Measurements from ENCODE around the gene ATP6V0E1. TPM values are rescaled to one million over a fixed set of nuclear protein-coding genes. Genes with fewer than 3 reads are reported as not detected.
"Not testable (repeated sequence)": the region's sequence is repeated elsewhere in the genome, so short reads cannot be mapped to it uniquely, and the experiment has no call there.

Gene ATP6V0E1
- total RNA-seq, 1 donor from 2014 or later = 141 TPM

DNA sequence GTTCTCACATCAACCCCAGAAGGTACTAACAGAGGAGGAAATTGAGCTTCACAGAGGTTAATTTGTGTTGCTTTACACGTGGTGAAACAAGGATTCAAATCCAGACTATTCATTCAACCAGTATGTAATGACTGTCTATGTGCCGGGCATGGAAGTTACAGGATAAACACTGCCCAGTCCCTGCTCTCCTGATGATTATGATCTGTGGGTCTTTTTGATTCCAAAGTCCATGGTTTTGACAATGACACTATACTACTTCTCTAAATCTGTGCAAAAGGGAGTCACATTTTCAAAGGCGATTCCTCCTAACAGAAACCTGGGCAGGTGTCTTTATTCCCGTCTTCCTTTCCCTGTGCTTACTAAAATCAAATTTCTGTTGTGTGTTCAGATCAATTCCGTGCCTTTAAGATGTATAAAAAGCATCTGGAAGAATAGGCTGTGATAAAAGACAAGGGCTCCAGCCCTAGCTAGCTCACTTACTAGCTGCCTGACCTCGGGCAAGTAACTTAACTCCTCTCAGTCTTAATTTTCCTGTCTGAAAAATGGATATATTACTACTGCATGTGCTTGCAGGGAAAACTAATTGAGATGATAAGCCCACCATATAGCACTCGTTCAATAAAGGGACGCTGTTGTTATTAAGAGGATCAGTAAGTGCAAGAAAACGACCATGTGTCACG is 71.6 kb downstream of the ATP6V0E1 start:
- DNase-seq (ENCODE audit: low spot score) (no peak), ATAC-seq (no peak)
- intact Hi-C loops (cut with DNase I) = no loop called here

DNA sequence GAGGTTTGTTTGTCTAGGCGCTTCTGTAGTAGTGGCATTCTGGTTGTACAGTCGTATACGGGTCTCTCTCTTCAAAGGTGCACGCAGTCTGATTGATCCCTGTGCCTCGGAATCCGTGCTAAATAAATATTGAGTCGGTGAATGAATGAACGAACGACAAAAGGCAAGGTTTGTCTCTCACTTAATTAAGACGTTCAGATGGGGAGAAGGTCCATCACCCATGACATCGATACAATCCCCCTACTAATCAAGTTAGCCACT is 72.1 kb downstream of the ATP6V0E1 start:
- ATAC-seq = no peak
- intact Hi-C loops (cut with DNase I) = no loop called here
- no peak for DNase-seq (ENCODE audit: low spot score)

DNA sequence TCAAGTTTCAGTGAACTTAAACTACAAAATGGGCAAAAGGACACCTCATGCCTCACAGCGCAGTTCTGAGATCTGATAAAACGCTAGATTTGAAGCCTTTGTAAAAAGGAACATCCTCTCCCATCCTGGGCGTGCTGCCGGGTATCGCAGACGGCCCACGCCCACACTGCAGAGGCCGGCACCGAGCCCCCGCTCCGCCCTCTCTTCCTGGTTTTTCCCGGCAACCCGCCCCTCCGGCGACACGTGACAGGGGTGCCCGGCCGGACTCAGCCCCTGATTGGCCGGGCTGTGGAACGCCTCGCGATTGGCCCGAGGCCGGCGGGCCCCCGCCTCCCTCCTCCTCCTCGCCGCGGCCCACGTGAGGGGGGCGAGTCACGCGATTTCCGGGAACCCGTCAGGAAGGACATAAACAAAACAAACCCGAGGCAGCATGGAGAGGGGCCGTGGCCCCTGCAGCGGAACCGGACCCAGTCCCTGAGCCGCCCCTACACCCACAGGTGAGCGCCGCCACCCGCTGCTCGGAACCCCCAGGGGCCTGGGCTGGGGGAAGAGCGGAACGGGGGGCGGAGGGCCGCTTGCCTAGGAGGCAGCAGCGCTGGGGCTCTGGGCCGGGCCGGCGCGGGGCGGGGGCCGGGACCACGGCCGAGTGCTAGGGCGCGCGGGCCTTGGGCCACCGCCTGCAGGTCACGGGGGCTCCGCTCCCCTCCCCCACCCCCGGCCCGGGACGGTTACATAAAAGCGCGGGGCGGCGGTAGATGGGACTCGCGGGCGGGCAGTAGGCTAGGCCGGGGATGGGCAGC is 72.6 kb downstream of the ATP6V0E1 start, which contains the start of gene CREBRF:
Gene CREBRF, plus strand, starts transcription at position 370 of the 800 bp plus-strand sequence. CDS start 24,424 bp downstream, outside the sequence.
- ATAC-seq = peak; percentile 94
- peak; percentile 99 for DNase-seq (ENCODE audit: low spot score)
- intact Hi-C loops (cut with DNase I) = no loop called here

DNA sequence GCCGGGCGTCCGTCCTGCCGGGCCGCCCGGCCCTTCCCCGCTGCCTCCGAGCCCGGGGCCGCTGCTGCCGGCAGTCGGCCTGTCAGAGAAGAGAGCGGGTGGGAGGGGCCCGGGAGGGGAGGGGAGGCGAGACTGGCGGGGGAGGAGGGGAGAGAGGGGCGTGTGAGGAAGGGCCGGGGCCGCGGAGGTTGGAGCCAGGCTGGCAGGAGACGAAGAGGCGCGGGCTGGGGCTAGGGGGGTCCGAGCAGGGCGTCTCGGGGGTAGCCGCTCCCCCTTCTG is 73.2 kb downstream of the ATP6V0E1 start:
- intact Hi-C loops (cut with DNase I) = no loop called here

DNA sequence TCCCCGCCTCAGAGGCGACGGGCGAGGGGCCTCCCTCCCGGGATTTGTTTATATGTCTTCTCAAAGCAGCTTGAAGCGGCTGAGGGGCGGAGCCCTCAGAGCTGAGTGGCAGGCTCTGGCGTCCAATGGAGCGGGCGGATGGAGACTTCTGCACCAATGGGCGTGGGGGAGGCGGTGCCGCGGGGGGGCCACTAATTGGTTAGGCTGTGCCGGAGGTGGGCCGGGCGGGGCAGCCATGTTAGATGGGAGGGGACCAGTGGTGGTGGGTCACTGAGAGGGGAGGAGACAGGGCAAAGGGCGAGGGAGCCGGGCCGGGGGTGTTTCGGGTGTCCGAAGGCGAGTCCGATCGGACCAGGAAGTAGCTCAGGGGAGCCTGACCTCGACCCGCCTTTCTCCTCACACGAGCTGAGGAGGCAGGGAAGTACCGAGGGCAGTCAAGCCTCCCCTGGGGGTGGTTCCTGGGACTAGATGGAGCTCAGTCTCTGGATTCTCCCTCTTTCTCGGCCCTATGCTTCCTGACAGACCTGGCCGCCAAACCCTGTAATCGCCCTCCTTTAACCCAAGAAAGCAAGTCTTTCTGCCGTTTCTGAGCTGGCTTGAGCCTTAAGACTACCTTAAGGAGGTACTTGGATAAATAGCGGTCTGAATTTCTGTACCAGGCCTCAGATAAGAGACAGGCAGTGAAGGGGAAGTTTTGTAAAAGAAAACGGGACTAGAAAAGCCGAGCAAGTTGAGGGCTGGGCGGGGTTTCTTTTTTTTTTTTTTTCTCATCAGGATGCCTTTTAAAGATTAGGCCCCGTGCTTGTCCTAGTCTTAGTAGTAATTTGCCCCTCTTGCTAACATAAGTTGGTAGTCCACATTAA is 73.7 kb downstream of the ATP6V0E1 start:
- DNase-seq (ENCODE audit: low spot score) = peak; percentile 99
- peak; percentile 98 for ATAC-seq
- intact Hi-C loops (cut with DNase I) = no loop called here

More for the DNA sequence above, 73.2 kb downstream of the ATP6V0E1 start:
- DNase-seq (ENCODE audit: low spot score) = no peak
- peak; percentile 76 for ATAC-seq

DNA sequence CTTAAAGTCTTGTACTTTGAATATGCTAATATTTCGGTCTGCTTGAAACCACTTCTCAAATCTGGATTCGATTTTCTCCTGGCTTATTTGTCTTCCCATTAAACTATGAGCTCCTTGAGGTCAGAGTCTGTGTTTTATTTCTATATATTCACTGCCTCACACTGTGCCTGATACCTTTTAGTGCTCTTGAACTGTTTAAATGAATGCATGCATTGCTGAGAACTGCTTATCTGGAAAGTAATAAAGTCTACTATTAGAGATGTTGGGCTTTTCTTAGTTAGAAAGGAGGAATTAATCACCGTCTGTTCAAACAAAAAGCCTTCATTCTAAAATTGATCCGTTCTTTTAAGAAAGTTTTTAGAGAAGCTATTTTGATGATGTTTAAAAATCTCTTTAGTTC is 78.6 kb downstream of the ATP6V0E1 start:
- ATAC-seq (no peak), DNase-seq (ENCODE audit: low spot score) (no peak)
- intact Hi-C loops (cut with DNase I) = no loop called here

DNA sequence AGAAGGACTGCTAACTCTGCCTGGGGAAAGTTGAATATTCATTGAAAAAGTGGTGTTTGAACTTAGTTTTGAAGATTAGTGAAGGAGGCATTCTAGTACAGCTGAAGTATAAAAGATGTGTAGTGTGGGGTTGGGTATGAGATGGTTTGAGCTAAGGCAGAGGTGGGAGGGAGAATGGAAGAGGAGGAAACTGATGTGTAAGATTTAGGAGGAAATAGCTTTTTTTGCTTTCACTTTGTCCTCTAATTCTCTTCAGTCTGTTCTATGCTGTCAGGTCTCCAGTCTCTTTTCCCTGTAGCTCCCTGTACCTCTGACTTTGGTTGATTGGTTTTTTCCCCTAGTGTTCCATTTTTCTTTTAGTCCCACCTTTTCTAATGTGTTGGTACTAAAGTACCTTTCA is 81.6 kb downstream of the ATP6V0E1 start:
- intact Hi-C loops (cut with DNase I) = no loop called here
- DNase-seq (ENCODE audit: low spot score) (no peak), ATAC-seq (no peak)

DNA sequence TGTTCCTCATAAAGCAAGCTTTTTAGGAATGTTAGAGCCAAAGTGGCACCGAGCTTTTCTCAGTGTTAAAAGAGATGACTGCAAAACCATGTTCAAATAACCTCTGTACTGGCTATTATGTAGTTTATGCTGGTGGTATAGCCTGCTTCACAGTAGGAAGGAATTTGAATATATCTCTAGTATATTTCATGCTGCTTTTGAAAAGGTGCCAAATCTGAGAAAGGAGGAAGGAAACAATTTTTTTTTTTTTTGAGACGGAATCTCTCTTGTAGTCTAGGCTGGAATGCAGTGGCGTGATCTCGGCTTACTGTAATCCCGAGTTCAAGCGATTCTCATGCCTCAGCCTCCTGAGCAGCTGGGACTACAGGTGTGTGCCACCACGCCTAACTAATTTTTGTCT is 86.1 kb downstream of the ATP6V0E1 start:
- no peak for ATAC-seq
- intact Hi-C loops (cut with DNase I) = no loop called here
- no peak for DNase-seq (ENCODE audit: low spot score)

DNA sequence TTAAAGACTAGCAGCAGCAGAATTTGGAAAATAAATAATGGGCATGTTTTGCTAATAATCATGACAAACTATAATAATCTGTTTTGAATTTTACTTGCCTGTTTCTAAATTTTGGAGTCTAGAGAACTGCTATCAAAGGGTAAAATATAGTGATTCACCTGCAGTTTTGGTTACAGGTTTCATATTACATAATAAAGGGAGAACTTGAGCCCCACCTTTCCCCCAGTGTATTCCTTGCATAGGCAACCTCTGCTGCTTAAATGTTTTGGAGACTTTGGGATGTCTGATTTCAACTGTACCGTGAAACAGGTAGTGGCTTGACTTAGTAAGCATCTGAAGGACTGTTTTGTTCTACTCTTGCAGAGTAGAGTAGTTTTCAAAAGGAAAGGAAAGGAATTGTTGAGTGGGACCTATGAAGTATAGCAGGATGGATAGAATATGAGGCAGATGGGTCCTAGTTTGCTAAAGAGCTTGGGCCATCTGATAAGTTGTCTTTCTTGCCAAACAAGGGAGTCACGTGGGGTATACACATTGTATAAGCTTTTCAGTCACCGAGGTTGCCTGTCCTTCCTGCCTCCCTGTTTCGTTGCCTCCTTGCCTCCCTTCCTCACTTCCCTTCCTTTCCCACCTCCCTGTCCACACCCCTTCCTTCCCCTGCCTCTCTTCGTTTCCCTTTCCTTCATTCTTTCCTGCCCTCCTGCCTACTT is 91.7 kb downstream of the ATP6V0E1 start:
- intact Hi-C loops (cut with DNase I) = no loop called here
- DNase-seq (ENCODE audit: low spot score) = no peak
- no peak for ATAC-seq

DNA sequence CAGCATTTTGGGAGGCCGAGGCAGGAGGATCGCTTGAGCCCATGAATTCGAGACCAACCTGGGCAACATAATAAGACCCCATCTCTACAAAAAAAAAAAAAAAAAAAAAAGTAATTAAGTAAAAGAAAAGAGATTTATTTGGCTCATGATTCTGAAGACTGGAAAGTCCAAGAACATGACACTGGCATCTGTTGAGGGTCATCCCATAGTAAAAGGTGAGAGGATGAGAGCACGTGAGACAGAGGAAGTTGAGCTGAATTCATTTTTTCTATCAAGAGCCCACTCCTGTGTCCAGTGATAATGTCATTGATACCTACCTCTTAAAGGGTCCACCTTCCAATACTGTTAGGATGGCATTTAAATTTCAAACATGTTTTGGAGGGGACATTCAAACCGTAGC is 92.4 kb downstream of the ATP6V0E1 start:
- intact Hi-C loops (cut with DNase I) = no loop called here
- no peak for DNase-seq (ENCODE audit: low spot score)

DNA sequence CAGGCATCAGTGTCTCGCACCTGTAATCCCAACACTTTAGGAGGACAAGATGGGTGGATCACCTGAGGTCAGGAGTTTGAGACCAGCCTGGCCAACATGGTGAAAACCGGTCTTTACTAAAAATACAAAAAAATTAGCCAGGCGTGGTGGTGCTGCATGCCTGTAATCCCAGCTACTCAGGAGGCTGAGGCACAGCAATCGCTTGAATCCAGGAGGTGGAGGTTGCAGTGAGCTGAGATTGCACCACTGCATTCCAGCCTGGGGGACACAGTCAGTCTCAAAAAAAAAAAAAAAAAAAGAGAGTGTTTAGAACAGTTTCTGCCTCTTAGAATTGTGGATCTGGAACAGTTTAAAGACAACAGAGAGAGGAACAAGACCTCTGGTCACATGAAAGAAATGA is 92.9 kb downstream of the ATP6V0E1 start:
- intact Hi-C loops (cut with DNase I); ATAC-seq; DNase-seq (ENCODE audit: low spot score): not testable (repeated sequence)

More for the DNA sequence above, 92.4 kb downstream of the ATP6V0E1 start:
- no peak for ATAC-seq

DNA sequence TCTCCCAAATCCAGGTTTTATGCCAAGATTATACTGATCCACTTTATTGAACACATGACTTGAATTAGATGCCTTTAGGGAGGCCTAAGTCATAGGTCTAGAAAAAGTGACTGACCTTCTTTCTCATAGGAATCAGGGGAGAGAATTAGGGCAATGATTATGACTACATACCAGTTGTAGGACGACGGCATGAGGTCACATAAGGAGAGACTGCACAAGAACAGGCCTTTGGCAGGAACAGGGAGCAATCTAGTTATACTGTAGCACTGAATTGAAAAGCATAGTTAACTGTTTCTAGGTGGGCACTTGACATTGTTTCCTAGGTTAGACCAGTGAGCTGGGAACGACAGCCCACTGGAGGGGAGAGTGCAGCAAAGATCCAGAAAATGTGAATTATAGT is 95.3 kb downstream of the ATP6V0E1 start:
- intact Hi-C loops (cut with DNase I) = no loop called here
- ATAC-seq = no peak

More for the DNA sequence above, 95.3 kb downstream of the ATP6V0E1 start:
- DNase-seq (ENCODE audit: low spot score) = no peak

Other genes with a start within 250 kb of the ATP6V0E1 start
- 296 TPM for gene DUSP1, start 212.6 kb upstream of the ATP6V0E1 start, total RNA-seq
- 87.3 TPM for gene ERGIC1, start 149.5 kb upstream of the ATP6V0E1 start, total RNA-seq
- gene RPL26L1, start 24.3 kb upstream of the ATP6V0E1 start, total RNA-seq = 24.7 TPM
- gene CREBRF, start 72.6 kb downstream of the ATP6V0E1 start, total RNA-seq = 56.6 TPM
- gene BNIP1, start 160.8 kb downstream of the ATP6V0E1 start, total RNA-seq = 8.3 TPM

Data from sciatic nerve (tissue), 2 donors.